Aorta (tissue), 5 donors: ENCODE measurements around the gene ECHDC1. TPM values are rescaled to one million over a fixed set of nuclear protein-coding genes. Genes with fewer than 3 reads are reported as not detected.
A peak's percentile ranks its signal among the peaks of the same experiment; 100 is the strongest.

Experiments used
- ATAC-seq: fragments of 200-7000 bp; cut with Tn5 transposase; one replicate; pipeline ENCODE4 v1.9.1; 2022; ENCODE audit warnings: moderate library complexity; ENCODE audit not compliant: low FRiP score
- DNase-seq, 2 donors: peaks; one replicate each; pipeline ENCODE4 v3.0.0-alpha.2; 2020
- H3K27ac ChIP-seq, 2 donors: one replicate each; pipeline ENCODE4 v1.5.1; 2013; ENCODE audit warnings: low read length in 2 of 2, mild to moderate bottlenecking in 2 of 2, moderate library complexity in 2 of 2, control low read depth in 1 of 2, inconsistent platforms in 1 of 2, low read depth in 1 of 2
- H3K27me3 ChIP-seq, 2 donors: one replicate each; pipeline ENCODE4 v1.6.1; 2013; ENCODE audit warnings: control low read depth in 1 of 2, low read length in 1 of 2, mild to moderate bottlenecking in 1 of 2, moderate library complexity in 1 of 2; ENCODE audit not compliant: insufficient read depth in 2 of 2, control insufficient read depth in 1 of 2
- H3K36me3 ChIP-seq, 2 donors: one replicate each; pipeline ENCODE4 v1.6.1; 2013; ENCODE audit warnings: control low read depth in 1 of 2, low read length in 1 of 2, mild to moderate bottlenecking in 1 of 2; ENCODE audit not compliant: insufficient read depth in 2 of 2, control insufficient read depth in 1 of 2
- H3K4me1 ChIP-seq, 2 donors: one replicate each; pipeline ENCODE4 v1.6.1; 2013; ENCODE audit warnings: low read length in 2 of 2, control low read depth in 1 of 2, mild to moderate bottlenecking in 1 of 2, moderate library complexity in 1 of 2; ENCODE audit not compliant: insufficient read depth in 2 of 2, control insufficient read depth in 1 of 2
- H3K4me3 ChIP-seq, 2 donors: one replicate each; pipeline ENCODE4 v1.5.1; 2013; ENCODE audit warnings: low read length in 2 of 2, control low read depth in 1 of 2, mild to moderate bottlenecking in 1 of 2
- H3K9me3 ChIP-seq: one replicate; pipeline ENCODE4 v1.6.1; 2013; ENCODE audit warnings: mild to moderate bottlenecking, low read length; ENCODE audit not compliant: control insufficient read depth
- WGBS, 2 donors: extraction: QIAGEN DNeasy Blood & Tissue Kit; methylation state at CpG; one replicate each; pipeline ENCODE4 v1.1.7; 2013; 5-methylcytosine and 5-hydroxymethylcytosine counted together
- intact Hi-C, 2 donors: fragments of 100-400 bp; cut with DNase I; formaldehyde crosslinking; loops; one replicate each; pipeline versions ENCODE4 v1.14.2 to v1.15.0; 2022
- polyA plus RNA-seq, 2 donors: library from polyadenylated mRNA; stranded (reverse); fragments of 200-250 nt; gene quantifications; one replicate each; pipeline ENCODE4 v1.2.3, GENCODE V29; 2013
- total RNA-seq, 2 donors: library from RNA; stranded (reverse); fragmentation: NEBNext Ultra II Directional; extraction: Animal tissue kit (Norgen Biotek cat#: 25700); gene quantifications; one replicate each; pipeline ENCODE4 v1.2.1, GENCODE V29; 2021
- donor health status: healthy with polysubstance abuse.
- donor health status: Bipolar disorder and iron deficiency.
- donor health status: DM: no; HTN: no; CAD: no.
- donor health status: DM: no; HTN: no; CAD: no.
- donor health status: DM: yes; HTN: yes; CAD: no.

Gene ECHDC1
- total and polyA plus RNA-seq, 4 donors: 28.2 to 49.0 (median 38.4) TPM

GRCh38 chr6:127266178-127266891 lies 77.1 kb downstream of the ECHDC1 start, which contains the start of gene RNF146:
Gene RNF146 (plus strand): TSS chr6:127266864. CDS start chr6:127280339, 13,475 bp downstream.
- peaks cover 0 to 1% of the 10 kb centered on the region in 2 donors for H3K4me1 ChIP-seq
- ATAC-seq: peak; percentile 97
- peak within 1 kb of the TSS; percentile 83 for H3K4me3 ChIP-seq
- WGBS, 2 donors: 0 to 1% methylated on average over 18 to 40 of the region's 40 CpGs
- peak within 1 kb of the TSS; percentile 94 to 99 for H3K27ac ChIP-seq
- peak; percentile 88 to 93 for DNase-seq
- no peaks in the 10 kb centered on the region for H3K36me3 ChIP-seq
- intact Hi-C loops: loop anchor here in 1 of 2 donors (5.0 kb wide), 1 partner anchor 36 kb away; no protein-coding TSS in a partner anchor
- no peaks in the 10 kb centered on the region for H3K27me3 ChIP-seq
- no peaks in the 10 kb centered on the region for H3K9me3 ChIP-seq

GRCh38 chr6:127263481-127263880 lies 79.9 kb downstream of the ECHDC1 start:
- DNase-seq (no peak), ATAC-seq (no peak)
- Histone ChIP-seq H3K27me3 (no peaks in the 10 kb centered on the region), H3K4me3 (no peak overlapping the region), H3K4me1 (no peaks in the 10 kb centered on the region), H3K9me3 (no peaks in the 10 kb centered on the region), H3K27ac (no peak overlapping the region), H3K36me3 (no peaks in the 10 kb centered on the region)
- WGBS, 2 donors: 68 to 69% methylated on average over 4 of the region's 4 CpGs
- intact Hi-C loops: no loop called here

GRCh38 chr6:127262896-127263295 lies 80.5 kb downstream of the ECHDC1 start:
- intact Hi-C loops: no loop called here
- Histone ChIP-seq H3K27me3 (no peaks in the 10 kb centered on the region), H3K9me3 (no peaks in the 10 kb centered on the region), H3K36me3 (no peaks in the 10 kb centered on the region), H3K4me3 (no peak overlapping the region), H3K27ac (no peak overlapping the region), H3K4me1 (no peaks in the 10 kb centered on the region)
- DNase-seq: no peak
- ATAC-seq: no peak
- 58 to 81% methylated on average over 1 of the region's 1 CpG for WGBS, 2 donors

DNA sequence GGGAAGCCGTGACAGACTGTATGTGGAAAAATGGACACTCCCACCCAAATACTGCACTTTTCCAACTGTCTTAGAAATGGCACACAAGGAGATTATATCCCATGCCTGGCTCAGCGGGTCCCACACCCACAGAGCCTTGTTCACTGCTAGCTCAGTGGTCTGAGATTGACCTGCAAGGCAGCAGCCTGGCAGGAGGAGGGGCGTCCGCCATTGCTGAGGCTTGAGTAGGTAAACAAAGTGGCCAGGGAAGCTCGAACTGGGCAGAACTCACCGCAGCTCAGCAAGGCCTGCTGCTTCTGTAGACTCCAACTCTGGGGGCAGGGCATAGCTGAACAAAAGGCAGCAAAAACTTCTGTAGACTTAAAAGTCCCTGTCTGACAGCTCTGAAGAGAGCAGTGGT lies 88.1 kb downstream of the ECHDC1 start:
- WGBS, 2 donors: 93 to 94% methylated on average over 6 of the region's 6 CpGs
- intact Hi-C loops: no loop called here

GRCh38 chr6:127249621-127250020 lies 93.8 kb downstream of the ECHDC1 start:
- 72 to 85% methylated on average over 1 of the region's 1 CpG for WGBS, 2 donors
- H3K27me3 ChIP-seq: no peaks in the 10 kb centered on the region
- H3K4me1 ChIP-seq: no peaks in the 10 kb centered on the region
- intact Hi-C loops: no loop called here
- DNase-seq: no peak
- no peaks in the 10 kb centered on the region for H3K36me3 ChIP-seq
- ATAC-seq: no peak
- H3K4me3 ChIP-seq: no peak overlapping the region
- no peak overlapping the region for H3K27ac ChIP-seq
- no peaks in the 10 kb centered on the region for H3K9me3 ChIP-seq

More for the DNA sequence above, 88.1 kb downstream of the ECHDC1 start:
- no peaks in the 10 kb centered on the region for H3K27me3 ChIP-seq
- DNase-seq (peak in 1 of 2 donors; percentile 61), ATAC-seq (no peak)
- no peaks in the 10 kb centered on the region for H3K4me1 ChIP-seq
- no peaks in the 10 kb centered on the region for H3K36me3 ChIP-seq
- no peak overlapping the region for H3K4me3 ChIP-seq
- peaks cover 2% of the 10 kb centered on the region for H3K9me3 ChIP-seq
- H3K27ac ChIP-seq: no peak overlapping the region

GRCh38 chr6:127247114-127248096 lies 96.0 kb downstream of the ECHDC1 start:
- H3K36me3 ChIP-seq: no peaks in the 10 kb centered on the region
- no peak overlapping the region for H3K27ac ChIP-seq
- intact Hi-C loops: no loop called here
- 82% methylated on average over 4 of the region's 4 CpGs for WGBS, 2 donors
- H3K9me3 ChIP-seq: no peaks in the 10 kb centered on the region
- H3K27me3 ChIP-seq: no peaks in the 10 kb centered on the region
- ATAC-seq: no peak
- DNase-seq: no peak
- no peaks in the 10 kb centered on the region for H3K4me1 ChIP-seq
- no peak overlapping the region for H3K4me3 ChIP-seq

- Histone ChIP-seq H3K27me3 (no peaks in the 10 kb centered on the region), H3K9me3 (no peaks in the 10 kb centered on the region), H3K4me1 (no peaks in the 10 kb centered on the region), H3K36me3 (no peaks in the 10 kb centered on the region), H3K4me3 (no peak overlapping the region), H3K27ac (no peak overlapping the region)
- intact Hi-C loops: no loop called here
- WGBS, 2 donors: 39 to 63% methylated on average over 1 of the region's 1 CpG
- DNase-seq (no peak), ATAC-seq (no peak)
These were observed 99.9 kb downstream of the ECHDC1 start for GRCh38 chr6:127243501-127243900.
